T-helper 2 cell (primary cell): Measurements from ENCODE around the gene VIPR1.
A peak's percentile ranks its signal among the peaks of the same experiment; 100 is the strongest.

ENCODE experiments used
- DNase-seq, 5 experiments: peaks; one replicate each; pipeline versions ENCODE4 v3.0.0 to v3.0.0-alpha.2; 2012 to 2022
- total RNA-seq, 2 donors: gene quantifications; one replicate each; lab custom pipeline; 2026; lab: John Stamatoyannopoulos, UW

VIPR1 gene, protein sequence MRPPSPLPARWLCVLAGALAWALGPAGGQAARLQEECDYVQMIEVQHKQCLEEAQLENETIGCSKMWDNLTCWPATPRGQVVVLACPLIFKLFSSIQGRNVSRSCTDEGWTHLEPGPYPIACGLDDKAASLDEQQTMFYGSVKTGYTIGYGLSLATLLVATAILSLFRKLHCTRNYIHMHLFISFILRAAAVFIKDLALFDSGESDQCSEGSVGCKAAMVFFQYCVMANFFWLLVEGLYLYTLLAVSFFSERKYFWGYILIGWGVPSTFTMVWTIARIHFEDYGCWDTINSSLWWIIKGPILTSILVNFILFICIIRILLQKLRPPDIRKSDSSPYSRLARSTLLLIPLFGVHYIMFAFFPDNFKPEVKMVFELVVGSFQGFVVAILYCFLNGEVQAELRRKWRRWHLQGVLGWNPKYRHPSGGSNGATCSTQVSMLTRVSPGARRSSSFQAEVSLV
- 47.1 to 47.2 reads per million in 2 donors for total RNA-seq

- peak; percentile 83 to 92 (median 89) for DNase-seq
Observed at GRCh38 chr3:42502429-42503250, at the start of gene VIPR1. Gene VIPR1, plus strand, starts transcription at chr3:42502643. Its CDS starts 93 bp downstream, at chr3:42502736.

- no peak for DNase-seq
Observed at GRCh38 chr3:42456211-42456610, 46.2 kb upstream of the VIPR1 start.

DNA sequence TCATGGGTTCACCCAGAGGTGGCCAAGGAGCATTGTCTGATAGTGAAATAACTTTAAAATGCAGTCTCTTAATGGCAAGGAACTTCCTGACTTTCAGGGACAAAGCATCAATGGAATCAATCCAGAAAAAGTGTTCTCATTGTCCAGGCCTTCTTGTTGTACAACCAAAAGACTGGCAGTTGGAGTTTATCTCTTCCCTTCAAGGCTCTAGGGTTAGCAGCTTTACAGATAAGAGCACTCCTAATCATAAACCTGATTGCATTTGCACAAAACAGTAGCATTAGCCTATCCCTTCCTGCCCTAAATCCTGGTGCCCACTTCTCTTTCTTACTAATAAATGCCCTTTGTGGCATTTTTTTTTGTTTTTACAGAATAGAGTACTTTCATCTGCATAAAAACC, 43.3 kb upstream of the VIPR1 start:
- DNase-seq: no peak

DNA sequence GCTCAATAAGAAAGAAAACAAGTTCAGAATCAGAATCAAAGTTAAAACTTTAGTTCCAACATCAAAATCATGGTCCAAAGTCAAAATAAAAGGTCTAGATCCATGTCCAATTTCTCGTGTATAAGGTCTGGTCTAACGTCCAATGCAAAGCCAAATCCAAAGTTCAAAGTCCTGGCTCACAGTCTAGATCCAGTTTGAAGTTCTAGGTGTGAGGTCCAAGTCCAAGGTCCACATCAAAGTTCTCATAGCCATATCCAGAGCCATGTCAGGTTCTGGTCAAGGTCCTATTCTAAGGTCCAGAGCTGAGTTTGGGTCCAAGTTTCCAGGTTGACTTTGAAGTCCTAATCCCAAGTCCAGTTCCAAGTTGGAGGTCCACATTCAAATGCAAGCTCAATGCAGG, 40.7 kb upstream of the VIPR1 start:
- DNase-seq: no peak

GRCh38 chr3:42463093-42463492, 39.4 kb upstream of the VIPR1 start:
- no peak for DNase-seq

DNA sequence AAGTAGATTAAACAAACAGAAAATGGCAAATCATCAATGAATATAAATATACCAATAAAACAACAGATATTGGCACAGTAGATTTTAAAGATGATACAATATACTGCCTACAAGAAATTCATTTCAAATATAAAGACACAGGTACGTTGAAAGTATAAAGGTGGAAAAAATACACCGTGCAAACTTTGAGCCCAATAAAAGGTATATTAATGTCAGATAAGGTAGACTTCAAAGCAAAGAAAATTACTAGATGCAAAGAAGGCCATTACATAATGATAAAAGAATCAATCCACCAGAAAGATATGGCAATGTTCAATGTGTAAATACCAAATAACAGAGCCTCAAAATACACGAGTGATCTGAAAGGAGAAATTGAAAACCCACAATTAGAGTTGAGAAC, 34.3 kb upstream of the VIPR1 start:
- no peak for DNase-seq

DNA sequence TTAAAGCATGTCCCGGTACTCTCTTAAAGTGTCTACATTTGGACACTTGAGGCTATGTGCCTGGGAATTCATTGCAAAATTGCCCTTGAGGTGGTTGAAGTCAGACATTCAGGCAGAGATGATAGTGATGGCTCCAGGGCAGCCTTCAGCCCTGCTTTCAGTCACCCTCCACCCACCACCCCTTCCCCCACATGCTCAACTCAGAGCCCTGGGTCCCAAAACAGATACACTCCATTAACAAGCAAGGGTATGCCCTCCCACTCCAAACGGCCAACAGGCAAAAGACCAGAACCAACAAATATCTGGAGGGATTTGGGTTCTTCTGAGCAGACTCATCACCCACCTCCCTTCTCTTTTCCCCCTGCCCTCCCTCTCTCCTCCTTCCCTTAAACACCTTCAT, 29.9 kb upstream of the VIPR1 start:
- DNase-seq: no peak

- DNase-seq: no peak
Observed at GRCh38 chr3:42473083-42473932, 29.1 kb upstream of the VIPR1 start.

- no peak for DNase-seq
Observed at GRCh38 chr3:42476225-42477125, 26.0 kb upstream of the VIPR1 start.

DNA sequence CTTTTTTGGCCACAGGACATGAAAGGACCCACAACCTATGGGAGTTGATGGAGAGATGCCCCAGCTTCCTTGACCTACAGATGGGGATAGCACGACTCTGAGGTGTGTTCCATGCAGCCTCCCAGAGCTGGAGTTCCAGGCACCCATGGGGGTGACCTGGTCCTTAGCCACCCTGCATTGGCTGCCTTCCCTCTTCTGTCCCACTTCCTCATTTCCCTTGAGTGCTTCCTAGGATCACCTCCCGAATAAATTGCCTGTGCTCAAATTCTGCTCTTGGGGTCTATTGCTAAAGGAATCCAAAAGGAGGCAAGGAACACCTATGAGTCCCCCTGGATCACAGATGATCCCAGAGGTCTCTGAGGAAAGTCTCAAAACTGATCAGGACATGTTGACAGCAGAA, 24.7 kb upstream of the VIPR1 start:
- DNase-seq: no peak

GRCh38 chr3:42478830-42479229, 23.6 kb upstream of the VIPR1 start:
- DNase-seq: no peak

GRCh38 chr3:42486814-42487565, 15.5 kb upstream of the VIPR1 start:
- DNase-seq: no peak

DNA sequence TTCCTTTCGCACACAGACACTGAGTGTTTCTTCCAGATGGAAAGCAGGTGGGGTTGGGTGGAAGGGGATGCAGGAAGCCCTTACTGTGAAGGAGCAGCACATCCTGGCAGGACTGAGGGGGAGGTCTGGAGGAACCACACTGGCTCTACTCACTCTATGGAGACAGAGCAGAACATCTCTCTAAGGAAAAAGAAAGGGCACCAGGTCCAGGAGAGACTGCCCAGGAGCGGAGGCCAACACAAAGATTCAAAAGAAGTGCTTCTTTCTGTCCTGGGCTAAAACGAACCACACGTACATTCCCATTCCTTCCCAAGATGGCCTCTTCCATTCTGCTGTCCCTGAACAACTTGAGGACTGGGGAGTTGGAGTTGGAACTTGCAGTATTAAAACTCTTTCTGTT, 13.8 kb upstream of the VIPR1 start:
- DNase-seq: no peak

DNA sequence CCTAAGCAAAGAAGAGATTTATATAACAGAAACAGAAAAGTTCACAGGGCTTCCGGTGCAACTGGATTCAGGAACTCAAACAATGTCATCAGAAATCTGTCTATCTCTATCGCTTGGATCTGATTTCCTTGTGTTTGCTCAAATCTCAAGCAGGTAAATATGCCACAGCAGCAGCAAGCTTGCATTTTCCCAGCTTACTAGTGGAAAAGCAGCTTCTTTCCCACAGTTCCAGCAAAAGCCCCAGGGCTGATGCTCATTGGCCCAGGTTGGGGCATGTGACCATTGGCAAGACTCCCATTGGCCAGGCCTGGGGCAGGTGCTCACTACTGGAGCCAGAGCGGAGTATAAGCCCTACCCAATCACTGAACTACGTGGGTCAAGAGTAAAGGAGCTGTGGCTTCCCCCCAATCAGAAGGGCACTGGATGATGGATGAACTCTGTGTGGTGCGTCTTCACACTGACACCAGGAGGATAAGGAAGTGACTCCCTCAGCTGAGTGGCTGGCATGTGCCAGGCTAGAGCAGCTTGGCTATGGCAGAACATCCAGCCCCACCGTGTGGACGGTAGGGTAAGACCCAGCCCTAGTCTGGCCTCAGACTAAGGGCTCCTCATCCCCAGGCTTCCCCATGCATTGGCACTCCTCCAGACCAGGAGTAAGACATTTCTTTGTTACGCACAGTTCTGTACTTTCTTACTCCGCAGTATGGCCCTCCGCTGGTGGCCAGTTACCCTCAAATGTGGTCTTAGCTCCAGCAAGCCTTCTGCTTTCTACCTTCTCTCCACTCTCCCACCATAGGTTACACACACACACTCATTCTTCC, 13.1 kb upstream of the VIPR1 start:
- no peak for DNase-seq

DNA sequence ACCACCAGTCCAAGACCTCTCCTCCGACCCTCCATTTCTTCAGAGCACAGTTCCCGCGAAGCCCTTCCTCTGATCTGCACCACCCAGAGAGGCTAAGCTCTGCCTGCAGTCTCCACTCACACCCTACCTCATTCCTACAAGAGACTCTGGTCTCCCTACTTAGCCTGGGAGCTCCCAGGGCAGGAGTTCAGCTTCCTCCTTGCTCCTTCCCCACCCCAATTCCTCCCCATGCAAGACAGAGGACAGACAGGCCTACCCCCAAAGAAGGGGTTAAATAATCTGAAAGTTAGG, 12.6 kb upstream of the VIPR1 start:
- DNase-seq: no peak

DNA sequence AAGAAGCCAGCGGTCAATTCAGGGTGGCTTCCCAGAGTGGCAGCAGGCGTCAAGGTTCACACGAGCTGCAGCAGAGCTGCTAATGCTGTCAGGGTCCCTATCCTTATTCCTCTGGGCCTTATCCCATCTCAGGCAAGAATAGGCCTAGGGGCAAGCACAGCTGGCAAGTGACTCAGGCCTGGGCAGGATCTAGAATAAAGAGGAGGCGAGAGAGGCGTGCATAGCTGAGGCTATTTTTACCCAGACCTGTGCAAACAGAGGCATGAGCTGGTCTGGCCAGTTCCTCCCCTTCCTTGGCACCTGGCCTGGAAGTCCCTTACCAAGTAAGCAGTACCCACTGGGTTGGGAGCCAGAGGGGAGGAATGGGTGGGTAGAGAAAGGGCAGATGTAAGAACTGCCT, 12.2 kb upstream of the VIPR1 start:
- no peak for DNase-seq

- DNase-seq: no peak
Observed at GRCh38 chr3:42491881-42492507, 10.4 kb upstream of the VIPR1 start.

DNA sequence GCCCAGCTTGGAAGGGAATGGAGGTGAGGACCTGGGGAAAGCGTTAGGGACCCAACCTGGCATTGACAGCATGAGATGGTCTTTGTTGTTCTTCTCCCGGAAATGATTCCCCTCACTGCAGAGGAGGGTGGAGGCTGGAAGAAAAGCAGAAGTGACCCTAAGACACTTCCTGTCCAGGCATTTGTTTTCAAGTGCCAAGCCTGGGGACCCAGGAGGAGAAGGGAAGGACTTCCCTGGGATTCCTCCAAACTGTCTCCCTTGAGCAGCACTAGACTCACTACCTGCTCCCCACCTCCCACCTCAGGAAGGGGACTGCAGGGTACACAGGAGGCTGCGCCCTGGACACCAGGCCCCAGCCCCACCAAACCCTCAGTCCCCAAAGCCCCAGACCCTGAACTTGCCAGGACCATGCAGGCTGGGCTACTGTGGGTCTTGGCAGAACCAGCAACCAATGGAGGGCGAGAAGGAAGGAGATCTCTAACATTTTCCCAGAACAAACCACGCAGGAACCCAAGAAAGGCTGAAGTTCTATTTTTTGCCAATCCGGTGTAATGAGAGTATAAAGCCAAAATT, 9.8 kb upstream of the VIPR1 start:
- DNase-seq: no peak

DNA sequence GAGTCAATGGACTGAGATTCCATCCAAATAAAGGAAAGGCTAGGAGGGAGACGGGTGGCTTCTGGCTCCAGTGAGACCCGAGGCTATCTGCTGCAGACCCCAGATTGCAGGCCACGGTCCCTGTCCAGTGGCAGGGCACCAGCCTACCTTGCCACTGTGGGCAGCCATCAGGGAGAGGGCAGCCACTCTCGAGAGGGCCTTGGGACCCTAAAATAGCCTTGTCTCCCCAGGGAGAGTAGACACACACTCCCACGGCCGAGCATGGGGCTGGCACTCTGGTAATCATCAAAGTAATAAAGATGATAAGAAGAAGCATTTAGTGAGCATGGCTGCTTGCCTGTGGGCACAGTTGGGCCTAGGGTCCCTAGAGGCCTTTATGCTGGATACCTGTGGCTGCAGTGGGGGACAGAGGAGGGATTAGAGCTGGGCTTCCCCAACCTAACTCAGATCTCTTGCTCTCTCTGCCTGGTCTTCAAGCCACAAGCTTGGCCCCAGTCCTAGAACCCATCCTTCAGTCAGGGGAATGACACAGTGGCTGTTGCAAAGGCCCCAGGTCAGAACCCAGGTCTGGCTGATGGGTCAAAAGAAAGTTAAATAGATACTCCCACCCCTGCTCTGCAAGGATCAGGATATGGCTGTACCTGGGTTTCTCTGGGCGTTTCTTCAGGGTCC, 9.2 kb upstream of the VIPR1 start:
- DNase-seq: no peak
